Karpas-422 (cell line): ENCODE measurements around the gene CACNA2D3. TPM values are rescaled to one million over a fixed set of nuclear protein-coding genes. Genes with fewer than 3 reads are reported as not detected.

ENCODE experiments used
- DNase-seq: peaks from one replicate; pipeline ENCODE4 v3.0.0-alpha.2; 2015
- H2AFZ ChIP-seq: fragments of 200-600 bp; sonication (generic); 2 replicates; pipeline ENCODE4 v1.6.1; 2014; ENCODE audit warnings: antibody characterized with exemption, low read length, mixed read lengths
- H3K27ac ChIP-seq: fragments of 200-600 bp; sonication (generic); 2 replicates; pipeline ENCODE4 v1.5.1; 2014; ENCODE audit warnings: mild to moderate bottlenecking, low read length, moderate library complexity
- H3K27me3 ChIP-seq: fragments of 200-600 bp; sonication (generic); 2 replicates; pipeline ENCODE4 v1.6.1; 2014; ENCODE audit warnings: low read length, mixed read lengths
- H3K36me3 ChIP-seq: fragments of 200-600 bp; sonication (generic); 2 replicates; pipeline ENCODE4 v1.6.1; 2014; ENCODE audit warnings: low read length, mixed read lengths; ENCODE audit not compliant: insufficient read depth
- H3K4me1 ChIP-seq: fragments of 200-600 bp; sonication (generic); 2 replicates; pipeline ENCODE4 v1.6.1; 2014; ENCODE audit warnings: mild to moderate bottlenecking, low read length, mixed read lengths
- H3K4me2 ChIP-seq: fragments of 200-600 bp; sonication (generic); 2 replicates; pipeline ENCODE4 v1.6.1; 2014; ENCODE audit warnings: low read length, low read depth, mild to moderate bottlenecking; ENCODE audit not compliant: poor library complexity, severe bottlenecking
- H3K4me3 ChIP-seq: fragments of 200-600 bp; sonication (generic); 2 replicates; pipeline ENCODE4 v1.5.1; 2014; ENCODE audit warnings: mild to moderate bottlenecking, antibody characterized with exemption, low read length, mixed read lengths
- H3K79me2 ChIP-seq: fragments of 200-600 bp; sonication (generic); 2 replicates; pipeline ENCODE4 v1.6.1; 2014; ENCODE audit warnings: mild to moderate bottlenecking, low read length, mixed read lengths
- H3K9ac ChIP-seq: fragments of 200-600 bp; sonication (generic); 2 replicates; pipeline ENCODE4 v1.6.0; 2014; ENCODE audit warnings: low read length
- H3K9me2 ChIP-seq: fragments of 200-600 bp; sonication (generic), shearing (Covaris generic); replicated peaks from 2 replicates; pipeline ENCODE4 v1.6.0; 2014; ENCODE audit warnings: mild to moderate bottlenecking, low read length, moderate library complexity; ENCODE audit not compliant: insufficient read depth
- H3K9me3 ChIP-seq: fragments of 300-700, 200-600 bp; sonication (generic); 2 replicates; pipeline ENCODE4 v1.6.1; 2014; ENCODE audit warnings: low read length, mixed read lengths
- H4K20me1 ChIP-seq: fragments of 200-600 bp; sonication (generic); 2 replicates; pipeline ENCODE4 v1.6.1; 2014; ENCODE audit warnings: mild to moderate bottlenecking, antibody characterized with exemption, low read length, low read depth; ENCODE audit not compliant: insufficient read depth
- total RNA-seq: library from RNA; depleted of rRNA; stranded (reverse); fragments of >200 nt; shearing (Covaris generic); gene quantifications from 2 replicates; pipeline ENCODE4 v1.2.3, GENCODE V29; 2014; ENCODE audit warnings: low replicate concordance

Gene CACNA2D3
- total RNA-seq, 1 experiment from 2014 or later: not detected

GRCh38 chr3:54274607-54275006 is 152.3 kb downstream of the CACNA2D3 start:
- H3K27me3 ChIP-seq: no peaks in the 10 kb centered on the region

GRCh38 chr3:54279005-54279583 is 156.7 kb downstream of the CACNA2D3 start:
- no peaks in the 10 kb centered on the region for H4K20me1 ChIP-seq
- H3K9me2 ChIP-seq: no peaks in the 10 kb centered on the region
- DNase-seq: no peak
- no peaks in the 10 kb centered on the region for H3K27me3 ChIP-seq
- H3K4me3 ChIP-seq: no peak overlapping the region
- H3K27ac ChIP-seq: no peak overlapping the region
- no peak overlapping the region for H3K4me2 ChIP-seq
- no peaks in the 10 kb centered on the region for H3K36me3 ChIP-seq
- no peak overlapping the region for H2AFZ ChIP-seq
- H3K4me1 ChIP-seq: no peaks in the 10 kb centered on the region
- no peaks in the 10 kb centered on the region for H3K79me2 ChIP-seq
- no peaks in the 10 kb centered on the region for H3K9me3 ChIP-seq
- no peak overlapping the region for H3K9ac ChIP-seq

More at GRCh38 chr3:54274607-54275006, 152.3 kb downstream of the CACNA2D3 start:
- H3K9me2 ChIP-seq: no peaks in the 10 kb centered on the region
- H3K4me3 ChIP-seq: no peak overlapping the region
- no peaks in the 10 kb centered on the region for H3K36me3 ChIP-seq
- no peaks in the 10 kb centered on the region for H3K4me1 ChIP-seq
- no peak overlapping the region for H2AFZ ChIP-seq
- H4K20me1 ChIP-seq: no peaks in the 10 kb centered on the region
- no peak for DNase-seq
- H3K79me2 ChIP-seq: no peaks in the 10 kb centered on the region
- no peaks in the 10 kb centered on the region for H3K9me3 ChIP-seq
- H3K27ac ChIP-seq: no peak overlapping the region
- H3K9ac ChIP-seq: no peak overlapping the region
- H3K4me2 ChIP-seq: no peak overlapping the region

- no peaks in the 10 kb centered on the region for H3K36me3 ChIP-seq
- H2AFZ ChIP-seq: no peak overlapping the region
- H3K4me2 ChIP-seq: no peak overlapping the region
- no peaks in the 10 kb centered on the region for H3K9me3 ChIP-seq
- H3K4me3 ChIP-seq: no peak overlapping the region
- no peaks in the 10 kb centered on the region for H3K4me1 ChIP-seq
- no peak overlapping the region for H3K9ac ChIP-seq
- H4K20me1 ChIP-seq: no peaks in the 10 kb centered on the region
- no peak overlapping the region for H3K27ac ChIP-seq
- no peaks in the 10 kb centered on the region for H3K27me3 ChIP-seq
- H3K9me2 ChIP-seq: no peaks in the 10 kb centered on the region
- DNase-seq: no peak
- H3K79me2 ChIP-seq: no peaks in the 10 kb centered on the region
Observed at GRCh38 chr3:54283470-54283869, 161.1 kb downstream of the CACNA2D3 start.

GRCh38 chr3:54294214-54294613 is 171.9 kb downstream of the CACNA2D3 start:
- DNase-seq: peak; percentile 44
- Histone ChIP-seq H3K4me3 (no peak overlapping the region), H3K79me2 (no peaks in the 10 kb centered on the region), H3K36me3 (no peaks in the 10 kb centered on the region), H4K20me1 (no peaks in the 10 kb centered on the region), H3K27ac (no peak overlapping the region), H3K4me1 (no peaks in the 10 kb centered on the region), H3K9me2 (no peaks in the 10 kb centered on the region), H3K27me3 (no peaks in the 10 kb centered on the region), H3K4me2 (no peak overlapping the region), H3K9ac (no peak overlapping the region), H2AFZ (no peak overlapping the region), H3K9me3 (no peaks in the 10 kb centered on the region)

- Histone ChIP-seq H3K4me2 (no peak overlapping the region), H3K27ac (no peak overlapping the region), H3K36me3 (no peaks in the 10 kb centered on the region), H4K20me1 (no peaks in the 10 kb centered on the region), H3K4me1 (no peaks in the 10 kb centered on the region), H2AFZ (no peak overlapping the region), H3K9me3 (no peaks in the 10 kb centered on the region), H3K4me3 (no peak overlapping the region), H3K27me3 (no peaks in the 10 kb centered on the region), H3K79me2 (no peaks in the 10 kb centered on the region), H3K9ac (no peak overlapping the region), H3K9me2 (no peaks in the 10 kb centered on the region)
- DNase-seq: no peak
Observed at GRCh38 chr3:54296531-54296930, 174.2 kb downstream of the CACNA2D3 start.

GRCh38 chr3:54299169-54299935 is 177.0 kb downstream of the CACNA2D3 start:
- Histone ChIP-seq H3K9me2 (no peaks in the 10 kb centered on the region), H2AFZ (no peak overlapping the region), H3K79me2 (no peaks in the 10 kb centered on the region), H3K27me3 (no peaks in the 10 kb centered on the region), H3K9me3 (no peaks in the 10 kb centered on the region), H3K4me2 (no peak overlapping the region), H3K36me3 (no peaks in the 10 kb centered on the region), H3K9ac (no peak overlapping the region), H3K27ac (no peak overlapping the region), H3K4me1 (no peaks in the 10 kb centered on the region), H3K4me3 (no peak overlapping the region), H4K20me1 (no peaks in the 10 kb centered on the region)
- no peak for DNase-seq

GRCh38 chr3:54303517-54304375 is 181.4 kb downstream of the CACNA2D3 start:
- Histone ChIP-seq H3K27me3 (no peaks in the 10 kb centered on the region), H4K20me1 (no peaks in the 10 kb centered on the region), H3K27ac (no peak overlapping the region), H3K9ac (no peak overlapping the region), H3K9me2 (no peaks in the 10 kb centered on the region), H3K4me3 (no peak overlapping the region), H3K79me2 (no peaks in the 10 kb centered on the region), H3K36me3 (no peaks in the 10 kb centered on the region), H3K9me3 (no peaks in the 10 kb centered on the region), H3K4me2 (no peak overlapping the region), H2AFZ (no peak overlapping the region), H3K4me1 (no peaks in the 10 kb centered on the region)
- no peak for DNase-seq

- no peaks in the 10 kb centered on the region for H3K36me3 ChIP-seq
- no peak overlapping the region for H3K4me3 ChIP-seq
- H3K27me3 ChIP-seq: no peaks in the 10 kb centered on the region
- H3K9me3 ChIP-seq: no peaks in the 10 kb centered on the region
- H4K20me1 ChIP-seq: no peaks in the 10 kb centered on the region
- no peak overlapping the region for H3K4me2 ChIP-seq
- no peaks in the 10 kb centered on the region for H3K79me2 ChIP-seq
- DNase-seq: no peak
- H3K4me1 ChIP-seq: no peaks in the 10 kb centered on the region
- H3K9ac ChIP-seq: no peak overlapping the region
- no peak overlapping the region for H2AFZ ChIP-seq
- no peaks in the 10 kb centered on the region for H3K9me2 ChIP-seq
- H3K27ac ChIP-seq: no peak overlapping the region
Observed at GRCh38 chr3:54304877-54305276, 182.5 kb downstream of the CACNA2D3 start.
